ENCODE data around the gene ABHD6. TPM values are rescaled to one million over a fixed set of nuclear protein-coding genes. Genes with fewer than 3 reads are reported as not detected.

The ABHD6 gene
- total RNA-seq, 1 experiment from 2014 or later = 18.9 TPM

- ChIA-PET POLR2A (interaction anchor here (0.6 kb wide), 2 partner anchors 50 to 193 kb away, joined by 8 to 10 read pairs; no protein-coding TSS in a partner anchor), CTCF (interaction anchor here (1.3 kb wide), 1 partner anchor 28 kb away, joined by 12 read pairs; no protein-coding TSS in a partner anchor)
- ATAC-seq (no peak), DNase-seq (ENCODE audit: low read depth, low spot score) (no peak)
- intact Hi-C loops (cut with micrococcal nuclease; ENCODE audit: unreplicated experiment) (no loop called here), in situ Hi-C loops (cut with HindIII; ENCODE audit: low pct_unique_long_range_greater_than_20kb, low sequenced_read_pairs) (no loop called here)
- Histone ChIP-seq H3K36me3 (ENCODE audit: control insufficient read depth, insufficient read depth, low read length) (no peaks in the 10 kb centered on the region), H3K27me3 (ENCODE audit: control insufficient read depth, insufficient read depth, low read length) (no peaks in the 10 kb centered on the region), H3K4me1 (ENCODE audit: control insufficient read depth, insufficient read depth, low read length) (peaks cover 7% of the 10 kb centered on the region; the same call in 1 of the 2 replicates), H3K9me3 (ENCODE audit: control insufficient read depth, insufficient read depth, low read depth, low read length) (no peaks in the 10 kb centered on the region), H3K4me3 (ENCODE audit: low read depth in 2 of 2, low read length in 2 of 2) (no peak overlapping the region), H3K27ac (ENCODE audit: low read length) (peak overlapping the region; percentile 17; the same call in 1 of the 2 replicates)
- no peak for TF ChIP-seq REST (IDR thresholded peaks at IDR 0.05; ENCODE audit: insufficient read depth in 1 of 2, low read depth in 2 of 2, low read length in 1 of 2)
- TF ChIP-seq POLR2AphosphoS5 (IDR thresholded peaks at IDR 0.05; ENCODE audit: low read depth, low read length) = no peak
- no TSS peak for BruUV-seq (replicated peaks)
These were observed 20.9 kb upstream of the ABHD6 start for GRCh38 chr3:58216496-58217195.

- POLR2A ChIA-PET = interaction anchor here (0.6 kb wide), 2 partner anchors 49 to 198 kb away, joined by 4 to 8 read pairs; no protein-coding TSS in a partner anchor
- H3K36me3 ChIP-seq (ENCODE audit: control insufficient read depth, insufficient read depth, low read length) = no peaks in the 10 kb centered on the region
- BruUV-seq (replicated peaks) = no TSS peak
- H3K9me3 ChIP-seq (ENCODE audit: control insufficient read depth, insufficient read depth, low read depth, low read length) = no peaks in the 10 kb centered on the region
- DNase-seq (ENCODE audit: low read depth, low spot score) = peak; percentile 79
- in situ Hi-C loops (cut with HindIII; ENCODE audit: low pct_unique_long_range_greater_than_20kb, low sequenced_read_pairs) (no loop called here), intact Hi-C loops (cut with micrococcal nuclease; ENCODE audit: unreplicated experiment) (no loop called here)
- no peaks in the 10 kb centered on the region for H3K27me3 ChIP-seq (ENCODE audit: control insufficient read depth, insufficient read depth, low read length)
- H3K4me1 ChIP-seq (ENCODE audit: control insufficient read depth, insufficient read depth, low read length) = peaks cover 11% of the 10 kb centered on the region
- peak overlapping the region; percentile 5 to 45; a peak in 2 of 4 replicates for H3K4me3 ChIP-seq (ENCODE audit: low read depth in 2 of 2, low read length in 2 of 2)
- ATAC-seq = peak; percentile 96
- TF ChIP-seq POLR2AphosphoS5 (IDR thresholded peaks at IDR 0.05; ENCODE audit: low read depth, low read length) (no peak), SIN3A (IDR thresholded peaks at IDR 0.05; ENCODE audit: borderline replicate concordance, insufficient read depth, low read depth, low read length) (no peak), CTCF (IDR thresholded peaks at IDR 0.05) (peak; percentile 87), TCF7L2 (IDR thresholded peaks at IDR 0.05; ENCODE audit: low read depth, low read length) (no peak), REST (IDR thresholded peaks at IDR 0.05; ENCODE audit: insufficient read depth in 1 of 2, low read depth in 2 of 2, low read length in 1 of 2) (0 out of 4 replicates have a peak, but pooled peaks of 1 of the 2 experiments have one; percentile 38)
- H3K27ac ChIP-seq (ENCODE audit: low read length) = peak overlapping the region; percentile 17; the same call in 1 of the 2 replicates
- CTCF ChIA-PET = interaction anchor here (0.6 to 1.3 kb wide), 7 partner anchors 29 to 1439 kb away, joined by 3 to 12 read pairs (median 3); no protein-coding TSS in a partner anchor
These were observed 20.3 kb upstream of the ABHD6 start for GRCh38 chr3:58217209-58217811.

All from Panc1 (cell line).